Measurements from ENCODE around the gene TRMT2B.
"Not testable (repeated sequence)": the region's sequence is repeated elsewhere in the genome, so short reads cannot be mapped to it uniquely, and the experiment has no call there.

The TRMT2B gene

DNA sequence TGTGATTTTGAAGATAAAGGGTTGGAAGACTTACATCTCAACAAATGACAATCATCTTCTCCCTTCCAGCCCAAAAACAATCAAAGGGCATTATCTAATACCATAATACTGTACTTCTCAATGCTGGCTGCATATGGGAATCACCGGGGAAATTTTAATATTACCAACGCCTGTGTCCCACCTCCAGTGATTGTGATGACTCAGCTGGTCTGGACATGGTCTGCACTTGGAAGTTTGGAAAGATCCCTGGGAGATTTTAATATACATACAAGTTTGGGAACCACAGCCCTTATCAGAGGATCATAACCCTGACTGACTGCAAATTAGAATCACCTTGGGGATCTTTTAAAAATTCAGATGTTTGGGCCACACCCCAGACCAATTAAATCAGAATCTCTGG is 52.5 kb downstream of the TRMT2B start:
- no peak for DNase-seq (ENCODE audit: low read depth, low spot score)

DNA sequence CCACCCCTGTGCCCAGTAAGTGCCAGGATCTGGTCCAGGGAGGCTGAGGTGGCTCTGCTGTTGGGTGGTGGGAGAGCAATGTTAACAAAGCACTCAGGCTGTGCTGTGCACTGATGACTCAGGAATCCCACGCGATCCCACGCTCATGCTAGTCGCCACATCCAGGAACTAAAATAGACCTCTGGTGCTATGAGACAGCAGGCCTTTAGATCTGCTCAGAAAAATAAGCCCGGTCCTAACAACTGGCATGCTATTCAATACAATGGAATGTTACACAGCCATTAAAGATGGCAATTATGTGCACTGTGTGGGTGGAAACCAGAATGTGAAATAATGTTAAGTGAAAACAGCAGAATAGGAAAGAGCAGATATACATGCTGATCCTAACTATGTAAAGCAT is 56.4 kb downstream of the TRMT2B start:
- DNase-seq (ENCODE audit: low read depth, low spot score): peak; percentile 6

DNA sequence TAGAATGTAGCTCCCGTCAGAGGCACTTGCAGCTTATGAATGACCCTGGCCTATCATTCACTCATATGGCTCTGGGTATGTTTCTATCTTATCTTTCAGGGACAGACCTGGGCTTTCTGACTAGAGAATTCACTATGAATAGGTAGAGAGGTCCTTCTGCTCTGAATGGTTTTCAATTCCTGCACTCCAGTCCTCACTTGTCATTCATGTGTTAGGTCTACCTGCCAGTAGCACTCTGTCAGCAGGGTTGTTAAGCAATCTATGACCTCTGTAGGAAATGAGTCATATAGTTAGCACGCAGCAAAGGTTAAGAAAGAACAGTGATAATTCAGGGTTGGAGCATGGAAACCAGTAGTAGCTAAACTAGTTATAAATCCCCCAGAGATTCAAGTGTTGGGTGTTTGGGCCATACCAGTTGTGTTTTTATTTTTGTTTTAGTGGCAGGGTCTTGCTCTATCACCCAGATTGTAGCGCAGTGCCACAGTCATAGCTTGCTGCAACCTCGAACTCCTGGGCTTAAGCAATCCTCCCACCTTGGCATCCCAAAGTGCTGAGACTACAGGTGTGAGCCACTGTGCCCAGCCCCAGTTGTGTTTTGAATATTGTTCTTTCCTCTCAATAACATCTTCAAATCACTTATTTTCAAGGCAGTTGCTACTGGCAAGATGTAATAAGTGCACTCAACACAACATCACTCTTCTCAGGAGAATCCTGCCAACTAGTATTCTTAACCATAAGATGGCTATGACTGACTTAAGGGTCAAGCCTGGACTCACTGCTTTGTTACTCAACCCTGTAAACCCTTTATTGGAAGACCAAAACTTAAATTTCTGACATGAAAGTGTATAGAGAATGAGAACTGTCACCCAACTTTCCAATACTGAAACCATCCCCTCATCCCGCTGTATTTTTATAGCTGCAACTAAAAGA is 57.3 kb downstream of the TRMT2B start:
- DNase-seq (ENCODE audit: low read depth, low spot score): no peak

DNA sequence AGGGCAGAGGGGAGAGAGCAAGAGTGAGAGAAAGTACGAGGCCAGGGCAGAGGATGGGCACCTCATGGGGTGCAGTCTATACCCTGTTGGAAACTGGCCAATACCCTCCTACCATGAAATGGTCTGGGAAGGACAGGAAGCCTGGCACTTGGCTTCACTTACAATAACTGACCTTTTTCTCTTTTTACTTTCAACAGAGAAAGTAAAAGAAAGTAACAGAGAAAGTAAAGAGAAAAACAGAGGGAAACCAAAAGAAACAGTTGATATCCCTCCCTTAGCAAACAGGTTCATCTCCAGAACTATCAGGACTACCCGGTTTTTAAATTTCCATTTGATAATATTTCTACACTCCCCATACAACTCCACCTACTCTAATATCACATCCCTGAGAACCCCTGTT is 61.8 kb downstream of the TRMT2B start:
- no peak for DNase-seq (ENCODE audit: low read depth, low spot score)

DNA sequence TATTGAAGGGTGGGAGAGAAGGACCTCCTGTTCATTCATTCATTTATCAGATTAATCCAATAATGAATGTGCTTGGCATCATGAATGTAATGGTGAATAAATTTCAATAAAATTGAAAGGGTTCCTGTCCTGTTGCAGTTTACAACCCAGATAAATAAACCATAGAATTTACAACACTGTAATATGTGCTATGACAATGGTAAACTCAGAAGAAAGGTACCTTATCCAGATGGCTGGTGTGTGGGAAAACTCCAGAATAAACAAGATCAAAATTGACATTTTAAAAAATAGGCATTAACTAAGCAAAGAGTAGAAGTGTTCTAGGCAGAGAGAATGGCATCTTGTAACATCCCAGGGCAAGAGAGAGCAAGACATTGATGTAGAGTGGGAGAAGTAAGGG is 67.1 kb downstream of the TRMT2B start:
- DNase-seq (ENCODE audit: low read depth, low spot score): no peak

DNA sequence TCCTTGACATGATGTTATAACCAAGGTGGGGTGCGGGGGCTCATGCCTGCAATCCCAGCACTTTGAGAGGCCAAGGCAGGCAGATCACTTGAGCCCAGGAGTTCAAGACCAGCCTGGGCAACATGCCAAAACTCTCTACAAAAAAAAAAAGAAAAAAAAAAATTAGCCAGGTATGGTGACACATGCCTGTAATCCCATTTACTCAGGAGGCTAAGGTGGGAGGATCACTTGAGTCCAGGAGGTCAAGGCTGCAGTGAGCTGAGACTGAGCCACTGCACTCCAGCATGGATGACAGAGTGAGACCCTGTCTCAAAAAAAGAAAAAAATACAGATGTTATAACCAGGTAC is 70.4 kb downstream of the TRMT2B start:
- not testable (repeated sequence) for DNase-seq (ENCODE audit: low read depth, low spot score)

DNA sequence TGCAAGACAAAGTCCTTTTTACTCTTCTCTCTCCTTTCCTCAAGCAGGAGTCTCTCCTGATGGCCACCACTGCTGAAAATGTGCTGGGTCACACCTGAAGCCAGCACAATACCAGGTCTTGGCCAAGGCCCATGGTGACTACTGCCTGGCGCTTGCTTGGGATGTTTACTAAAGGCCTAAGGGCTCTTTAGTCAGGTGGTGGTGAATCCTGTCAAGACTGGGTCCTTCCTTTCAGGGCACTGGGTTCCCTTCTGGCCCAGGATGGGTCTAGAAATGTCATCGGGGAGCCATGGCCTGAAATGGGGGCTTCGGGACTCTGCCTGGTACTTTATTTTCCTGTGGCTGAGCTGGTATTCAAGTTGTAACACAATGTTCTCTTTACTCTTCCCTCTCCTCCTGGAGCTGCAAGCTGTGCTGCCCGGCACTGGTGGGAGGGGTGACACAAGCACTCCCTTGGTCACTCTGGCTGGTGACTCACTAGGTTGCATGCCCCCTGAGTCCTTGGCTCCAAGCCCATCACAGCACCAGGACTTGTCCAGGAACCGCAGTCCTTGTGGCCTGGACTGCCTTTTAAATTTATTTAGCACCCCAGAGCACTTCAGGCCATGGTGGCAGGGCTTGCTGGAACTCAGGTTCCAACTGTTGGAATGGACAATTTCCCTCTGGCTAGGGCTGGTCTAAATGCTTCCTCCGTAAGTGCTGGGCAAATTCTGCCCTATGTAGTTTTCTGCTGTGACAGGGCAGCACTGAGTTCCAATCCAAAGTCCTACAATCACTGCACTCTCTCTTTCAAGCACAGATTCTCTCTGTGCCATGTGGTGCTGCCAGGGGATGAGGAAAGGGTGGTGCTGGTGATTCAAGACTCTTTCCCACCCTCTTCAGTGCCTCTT is 71.1 kb downstream of the TRMT2B start:
- DNase-seq (ENCODE audit: low read depth, low spot score): no peak

DNA sequence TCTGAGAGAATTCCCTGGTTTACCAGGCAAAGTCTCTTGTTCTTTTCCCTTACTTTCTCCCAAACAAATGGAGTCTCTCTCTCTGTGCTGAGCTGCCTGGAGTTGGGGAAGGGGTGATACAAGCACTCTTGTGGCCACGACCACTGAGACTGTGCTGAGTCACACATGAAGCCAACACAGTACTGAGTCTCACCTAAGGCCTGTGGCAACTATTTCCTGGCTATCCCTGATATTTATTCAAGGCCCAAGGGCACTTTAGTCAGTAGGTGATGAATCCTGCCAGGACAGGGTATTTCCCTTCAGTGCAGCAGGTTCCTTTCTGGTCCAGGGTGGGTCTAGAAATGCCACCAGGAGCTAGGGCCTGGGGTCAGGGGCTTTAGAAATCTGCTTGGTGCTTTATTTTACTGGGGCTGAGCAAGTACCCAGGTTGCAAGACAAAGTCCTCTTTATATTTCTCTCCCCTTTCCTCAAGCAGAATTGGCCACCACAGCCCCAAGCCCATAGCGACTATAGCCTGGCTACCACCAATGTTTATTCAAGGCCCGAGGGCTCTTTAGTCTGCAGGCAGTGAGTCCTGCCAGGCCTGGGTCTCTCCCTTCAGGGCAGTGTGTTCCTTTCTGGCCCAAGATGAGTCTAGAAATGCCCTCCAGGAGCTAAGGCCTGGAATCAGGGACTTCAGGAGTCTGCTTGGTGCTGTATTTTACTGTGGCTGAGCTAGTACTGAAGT is 71.9 kb downstream of the TRMT2B start:
- peak; percentile 52 for DNase-seq (ENCODE audit: low read depth, low spot score)

DNA sequence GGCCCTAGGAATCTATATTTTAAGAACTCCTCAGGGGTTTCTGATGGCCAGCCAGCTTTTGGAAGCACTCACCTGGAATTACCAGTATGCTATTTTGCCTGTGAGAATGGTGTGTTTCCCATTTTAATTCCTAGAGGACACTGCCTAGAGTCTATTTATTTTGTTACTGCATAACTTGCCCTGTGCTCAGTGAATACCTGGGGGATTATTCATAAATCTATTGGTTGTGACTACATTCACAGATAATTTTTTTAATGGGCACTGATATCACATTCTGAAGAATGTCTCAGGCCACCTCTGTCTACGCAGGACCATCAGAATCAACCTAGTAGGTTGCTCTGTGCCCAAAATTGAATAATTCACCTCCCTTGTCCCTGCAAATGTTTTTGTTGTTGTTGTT is 75.7 kb downstream of the TRMT2B start:
- no peak for DNase-seq (ENCODE audit: low read depth, low spot score)

DNA sequence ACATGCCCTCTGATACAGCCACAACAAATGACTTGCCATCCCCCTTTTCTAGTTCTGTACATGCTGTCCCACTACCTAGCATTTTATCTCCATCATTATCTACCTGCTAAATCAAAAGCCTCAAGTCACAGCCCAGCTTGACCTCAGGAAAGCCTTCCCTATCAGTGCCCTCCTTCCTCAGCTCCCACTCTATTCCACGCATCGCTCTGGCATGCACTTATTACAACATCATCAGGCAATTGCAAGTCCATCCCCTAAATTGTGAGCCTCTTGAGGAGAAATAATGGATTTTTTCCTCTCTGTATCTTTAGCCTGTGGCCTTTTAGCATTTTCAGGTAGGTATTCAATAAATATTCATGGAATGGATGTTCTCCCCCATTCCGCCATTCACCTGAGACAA is 76.7 kb downstream of the TRMT2B start:
- no peak for DNase-seq (ENCODE audit: low read depth, low spot score)

DNA sequence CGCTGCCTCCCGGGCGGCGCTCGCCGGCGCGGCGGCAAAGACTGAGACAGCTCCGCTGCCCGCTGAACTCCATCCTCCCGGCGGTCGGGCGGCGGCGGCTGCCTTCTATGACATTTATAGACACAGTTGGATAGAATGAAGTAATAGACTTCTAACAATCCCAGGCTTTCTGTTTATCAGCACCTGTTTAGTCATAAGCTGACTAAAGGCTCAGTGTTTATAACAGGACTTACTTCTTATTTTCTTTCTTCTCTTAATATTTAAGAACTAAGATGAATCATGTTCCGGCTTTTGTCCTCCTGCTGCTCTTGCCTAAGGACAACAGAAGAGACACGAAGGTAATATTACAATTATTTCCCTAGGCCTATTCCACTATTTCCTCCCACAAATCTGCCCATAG is 78.5 kb downstream of the TRMT2B start:
- no peak for DNase-seq (ENCODE audit: low read depth, low spot score)

DNA sequence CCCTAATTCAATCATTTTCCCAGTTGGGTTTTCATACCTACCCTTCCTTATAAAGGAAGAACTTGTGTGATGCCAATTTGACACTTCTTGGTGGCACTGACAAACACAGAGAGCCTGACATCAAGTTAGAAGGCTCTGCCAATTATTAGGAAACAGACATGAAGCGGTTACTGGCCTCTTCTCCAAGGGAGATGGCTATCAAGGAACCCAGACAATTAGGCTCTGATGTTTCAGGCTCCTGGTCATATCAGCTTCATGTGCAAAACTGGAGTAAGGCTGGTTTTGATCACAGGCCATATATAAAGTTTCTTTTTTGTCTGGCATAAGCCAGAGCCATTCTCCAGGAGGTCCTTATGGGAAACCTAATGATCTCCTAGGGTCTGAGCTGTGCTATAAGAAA is 82.0 kb downstream of the TRMT2B start:
- no peak for DNase-seq (ENCODE audit: low read depth, low spot score)

DNA sequence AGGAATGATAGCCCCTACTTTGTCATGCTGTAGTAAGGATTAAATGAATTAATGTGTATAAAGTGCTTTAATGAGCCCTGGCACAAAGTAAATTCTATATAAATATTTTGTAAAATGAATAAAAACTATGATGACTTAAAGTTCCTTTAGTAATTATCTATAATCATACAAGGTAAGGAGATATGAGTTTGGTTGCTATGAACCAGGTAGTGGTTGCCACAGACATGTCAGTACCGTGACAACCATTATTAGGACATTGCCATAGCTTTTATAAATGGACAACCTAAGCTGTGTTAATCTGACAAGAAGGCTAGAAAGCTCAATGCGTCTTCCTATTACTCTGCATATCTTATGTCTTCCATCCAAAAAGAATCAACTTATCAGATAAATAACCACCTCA is 82.5 kb downstream of the TRMT2B start, which contains the start of gene ARL13A:
Gene ARL13A (plus strand): TSS at position 301 of the 400 bp plus-strand sequence. CDS start 3,982 bp downstream, outside the sequence.
- DNase-seq (ENCODE audit: low read depth, low spot score): no peak

DNA sequence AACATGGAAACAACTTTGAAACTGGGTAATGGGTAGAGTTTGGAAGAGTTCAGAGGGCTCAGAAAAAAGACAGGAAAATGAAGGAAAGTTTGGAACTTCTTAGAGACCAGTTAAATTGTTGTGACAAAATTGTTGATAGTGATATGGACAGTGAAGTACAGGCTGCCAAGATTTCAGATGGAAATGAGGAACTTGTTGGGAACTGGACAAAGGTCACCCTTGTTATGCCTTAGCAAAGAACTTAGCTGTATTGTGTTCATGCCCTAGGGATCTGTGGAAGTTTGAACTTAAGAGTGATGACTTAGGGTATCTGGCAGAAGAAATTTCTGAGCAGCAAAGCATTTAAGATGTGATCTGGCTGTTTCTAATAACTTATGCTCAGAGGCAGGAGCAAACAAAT is 87.5 kb downstream of the TRMT2B start:
- no peak for DNase-seq (ENCODE audit: low read depth, low spot score)

DNA sequence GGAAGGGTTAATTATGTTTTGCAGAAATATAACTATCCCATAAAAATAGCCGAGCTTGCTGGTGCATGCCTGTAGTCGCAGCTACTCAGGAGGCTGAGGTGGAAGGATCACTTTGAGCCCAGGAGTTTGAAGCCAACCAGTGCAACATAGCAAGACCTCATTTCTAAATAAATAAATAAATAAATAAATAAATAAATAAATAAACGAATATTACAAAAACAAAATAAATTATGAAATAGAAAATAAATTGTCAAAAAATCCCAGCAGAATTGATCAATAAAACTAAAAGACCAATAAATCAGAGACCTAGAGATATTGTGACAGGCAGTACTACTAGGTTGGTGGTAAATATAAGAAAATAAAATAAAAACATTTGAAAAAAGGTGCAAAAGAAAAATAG is 89.1 kb downstream of the TRMT2B start:
- no peak for DNase-seq (ENCODE audit: low read depth, low spot score)

Data from ELF-1 (cell line).